Right ventricle myocardium inferior (tissue), 1 donor: ENCODE results near the gene RAB8A. TPM values are rescaled to one million over a fixed set of nuclear protein-coding genes. Genes with fewer than 3 reads are reported as not detected.
A peak's percentile ranks its signal among the peaks of the same experiment; 100 is the strongest.
"Not testable (repeated sequence)": the region's sequence is repeated elsewhere in the genome, so short reads cannot be mapped to it uniquely, and the experiment has no call there.

Source experiments
- ATAC-seq: fragments of 200-7000 bp; cut with Tn5 transposase; one replicate; pipeline ENCODE4 v1.9.1; 2020; ENCODE audit warnings: mild to moderate bottlenecking, moderate library complexity
- DNase-seq: peaks from one replicate; pipeline ENCODE4 v3.0.0; 2021; ENCODE audit errors: missing footprints
- intact Hi-C: fragments of 100-400 bp; cut with DNase I; formaldehyde crosslinking; loops from one replicate; pipeline ENCODE4 v1.11.0; 2022
- total RNA-seq: library from RNA; stranded (reverse); fragmentation: NEBNext Ultra II Directional; extraction: Animal tissue kit (Norgen Biotek cat#: 25700); gene quantifications from one replicate; pipeline ENCODE4 v1.2.1, GENCODE V29; 2021
- donor health status: DM: no; HTN: yes; CAD: no; lungs with severe emphysema.

Gene RAB8A
- total RNA-seq, 1 donor from 2014 or later = 25.6 TPM

DNA sequence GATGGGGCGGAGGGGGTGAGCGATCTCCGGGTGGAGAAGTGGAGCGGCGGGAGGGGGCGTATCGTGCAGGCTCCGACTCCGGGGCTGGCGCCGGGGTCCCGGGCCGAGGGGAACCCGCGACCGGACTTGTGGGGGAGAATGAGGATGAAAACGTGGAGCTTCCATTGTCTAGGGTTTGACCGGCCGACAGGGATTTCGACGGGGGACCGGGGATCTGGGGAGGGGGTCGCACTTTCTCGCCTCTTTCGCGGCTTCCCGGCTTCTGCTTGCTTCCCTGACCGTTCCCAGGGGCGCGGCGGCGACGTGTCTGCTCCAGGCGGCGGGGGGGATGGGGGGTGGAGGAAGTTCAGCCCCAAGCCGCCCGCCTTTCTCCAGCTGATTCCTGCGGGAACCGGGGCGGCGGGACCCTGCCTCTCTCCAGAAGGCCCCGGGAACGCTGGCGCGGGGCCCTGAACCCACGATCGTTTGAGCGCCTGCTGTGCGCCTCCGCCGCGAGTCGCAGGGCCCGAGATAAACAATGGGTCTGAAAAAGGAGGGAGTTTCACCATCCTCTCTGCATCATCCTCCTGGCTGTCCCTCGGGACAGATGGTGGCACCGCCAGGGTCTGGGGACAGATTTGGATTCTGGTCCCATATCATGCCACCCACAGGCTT, 34.6 kb upstream of the RAB8A start:
- intact Hi-C loops = loop anchor here (2.0 to 10.0 kb wide), 2 partner anchors 34 to 308 kb away; partner anchors contain the start of gene RAB8A
- peak; percentile 86 for DNase-seq
- ATAC-seq = no peak

DNA sequence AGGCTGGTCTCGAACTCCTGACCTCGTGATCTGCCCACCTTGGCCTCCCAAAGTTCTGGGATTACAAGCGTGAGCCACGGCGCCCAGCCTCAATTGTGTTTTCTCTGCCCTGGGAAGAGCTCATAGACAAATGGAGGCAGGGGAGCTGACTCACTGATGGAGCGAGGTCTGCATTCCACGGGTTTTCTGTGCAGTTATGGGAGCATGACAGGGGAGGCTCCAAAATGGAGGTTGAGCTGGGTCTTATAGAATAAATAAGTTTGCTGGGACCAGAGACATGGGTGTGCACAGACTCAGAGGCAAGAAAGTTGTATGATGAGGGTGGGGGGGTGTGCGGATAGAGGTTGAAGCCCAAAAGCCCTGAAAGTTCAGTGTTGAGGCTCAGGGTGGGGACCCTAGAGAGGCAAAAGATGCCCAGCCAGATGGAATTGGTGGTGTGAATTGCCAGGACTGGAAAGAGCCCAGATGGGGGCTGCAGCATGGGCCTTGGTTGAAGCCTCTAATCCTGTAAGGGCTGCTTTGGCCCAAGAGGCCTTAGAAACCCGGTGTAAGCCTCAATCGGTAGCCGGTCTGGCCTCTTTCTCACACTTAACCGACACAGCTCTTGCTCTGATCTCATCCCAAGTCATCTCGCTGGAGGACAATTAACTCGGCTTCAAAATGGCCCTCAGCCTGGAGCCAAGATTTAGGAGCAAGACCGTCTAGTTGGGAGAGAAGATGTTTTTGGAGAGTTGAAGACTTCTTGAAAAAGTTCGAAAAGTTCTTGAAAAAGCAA, 33.5 kb upstream of the RAB8A start:
- DNase-seq (no peak), ATAC-seq (peak; percentile 14)
- intact Hi-C loops = loop anchor here (2.0 to 10.0 kb wide), 2 partner anchors 33 to 307 kb away; partner anchors contain the start of gene RAB8A

DNA sequence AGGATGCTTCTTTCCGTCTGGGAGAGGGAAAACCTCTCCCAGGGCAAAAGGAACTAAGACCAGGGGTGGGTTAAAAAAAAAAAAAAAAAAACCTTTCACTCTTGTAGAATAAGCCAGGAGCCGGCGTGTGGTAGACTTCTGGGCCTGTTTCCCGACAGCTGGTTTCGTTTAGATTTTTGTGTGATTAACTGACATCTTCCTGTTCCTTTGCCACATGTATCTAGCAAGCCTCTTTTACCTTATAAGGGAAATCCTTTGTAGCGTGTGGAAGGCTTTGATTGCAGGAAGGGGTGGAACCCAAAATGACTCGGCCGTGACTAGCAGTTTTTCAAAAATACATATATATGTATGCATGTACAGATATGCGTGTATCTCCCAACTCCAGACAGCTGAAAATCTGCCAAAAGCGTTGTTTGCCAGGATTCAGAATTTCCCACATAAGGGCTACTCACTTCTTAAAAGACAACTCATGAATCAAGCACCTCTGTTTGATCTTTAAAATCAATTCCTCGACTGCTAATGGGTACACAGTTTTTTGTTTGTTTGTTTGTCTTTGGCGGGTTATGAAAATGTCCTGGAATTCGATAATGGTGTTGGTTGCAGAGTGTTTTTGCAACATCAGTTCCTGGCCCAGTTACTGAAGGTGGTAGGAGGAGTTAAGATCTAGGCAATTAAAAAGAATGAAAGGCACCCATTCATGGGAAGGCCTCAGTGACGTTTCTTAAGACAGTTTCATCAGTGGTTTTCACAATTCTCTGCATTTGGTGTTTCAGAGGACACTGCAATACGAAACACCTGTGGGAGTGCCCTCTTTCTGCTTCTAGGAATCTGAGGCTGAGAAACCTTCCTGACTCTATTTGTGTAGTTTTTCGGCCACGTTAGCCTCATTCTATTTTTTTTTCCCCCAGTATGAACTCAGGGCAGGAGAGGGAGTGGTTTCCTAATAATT, 32.7 kb upstream of the RAB8A start:
- ATAC-seq (peak; percentile 65), DNase-seq (peak; percentile 81)
- intact Hi-C loops = loop anchor here (10.0 kb wide), 1 partner anchor 306 kb away; no protein-coding TSS in a partner anchor

DNA sequence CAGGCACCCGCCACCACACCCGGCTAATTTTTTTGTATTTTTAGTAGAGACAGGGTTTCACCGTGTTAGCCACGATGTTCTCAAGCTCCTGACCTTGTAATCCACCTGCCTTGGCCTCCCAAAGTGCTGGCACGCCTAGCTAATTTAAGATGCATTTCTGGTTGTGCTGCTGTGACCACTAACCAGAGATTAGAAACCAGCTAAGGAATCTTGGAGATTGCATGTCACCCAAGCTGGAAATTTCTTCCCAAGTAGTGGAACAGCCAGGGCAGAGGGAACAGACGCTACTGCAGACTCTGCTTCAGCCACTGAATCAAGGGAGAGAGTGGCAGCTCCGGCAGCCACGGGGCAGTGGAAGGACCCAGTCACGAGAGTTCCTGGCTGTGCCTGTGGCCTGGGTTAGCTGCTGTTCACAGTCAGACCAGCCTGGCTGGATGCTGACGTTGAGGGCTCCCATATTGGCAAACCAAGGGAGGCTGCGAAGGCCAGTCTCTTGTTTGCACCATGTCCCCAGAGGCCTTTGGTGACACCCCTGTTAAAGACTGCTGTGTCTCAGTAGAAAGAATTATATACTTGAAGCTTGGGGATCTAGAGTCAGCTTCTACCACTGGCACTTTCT, 27.5 kb upstream of the RAB8A start:
- intact Hi-C loops = no loop called here
- DNase-seq (peak; percentile 11), ATAC-seq (no peak)

DNA sequence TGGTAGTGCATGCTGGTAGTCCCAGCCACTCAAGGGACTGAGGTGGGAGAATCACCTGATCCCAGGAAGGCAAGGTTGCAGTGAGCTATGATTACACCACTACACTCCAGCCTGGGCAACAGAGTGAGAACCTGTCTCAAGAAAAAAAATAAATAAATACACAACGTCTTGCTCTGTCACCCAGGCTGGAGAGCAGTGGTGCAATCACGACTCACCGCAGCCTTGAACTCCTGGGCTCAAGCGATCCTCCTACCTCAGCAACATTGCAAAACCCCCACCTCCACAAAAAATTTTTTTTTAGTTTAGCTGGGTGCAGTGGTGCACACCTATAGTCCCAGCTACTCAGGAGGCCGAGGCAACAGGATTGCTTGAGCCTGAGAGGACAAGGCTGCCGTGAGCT, 26.6 kb upstream of the RAB8A start:
- DNase-seq = peak; percentile 31
- ATAC-seq = no peak
- intact Hi-C loops = no loop called here

DNA sequence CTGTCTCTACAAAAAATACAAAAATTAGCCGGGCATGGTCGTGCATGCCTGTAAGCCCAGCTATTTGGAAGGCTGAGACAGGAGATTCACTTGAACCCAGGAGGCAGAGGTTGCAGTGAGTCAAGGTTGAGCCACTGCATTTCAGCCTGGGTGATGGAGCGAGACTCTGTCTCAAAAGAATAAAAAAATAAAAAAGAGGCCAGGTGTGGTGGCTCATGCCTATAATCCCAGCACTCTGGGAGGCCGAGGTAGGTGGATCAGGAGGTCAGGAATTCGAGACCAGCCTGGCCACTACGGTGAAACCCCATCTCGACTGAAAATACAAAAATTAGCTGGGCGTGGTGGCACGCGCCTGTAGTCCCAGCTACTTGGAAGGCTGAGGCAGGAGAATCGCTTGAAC, 24.3 kb upstream of the RAB8A start:
- intact Hi-C loops, ATAC-seq: not testable (repeated sequence)
- DNase-seq = peak; percentile 14

DNA sequence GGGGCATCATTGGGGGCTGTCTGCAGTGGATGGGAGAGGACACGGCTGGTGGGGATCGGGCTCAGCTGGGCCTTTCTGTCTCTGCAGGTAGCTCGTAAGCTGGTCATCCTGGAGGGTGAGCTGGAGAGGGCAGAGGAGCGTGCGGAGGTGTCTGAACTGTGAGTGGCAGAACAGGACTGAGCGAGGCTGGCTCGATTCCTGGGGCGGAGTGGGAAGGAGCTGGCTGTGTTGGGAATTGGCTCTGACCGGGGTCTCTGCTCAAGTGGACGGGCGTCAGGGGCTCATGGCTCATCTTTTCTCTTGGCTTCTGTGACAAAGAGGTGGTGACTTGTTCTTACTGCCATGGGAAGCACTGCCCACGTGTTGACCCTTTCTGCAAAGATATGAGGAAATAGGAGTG, 23.7 kb upstream of the RAB8A start:
- intact Hi-C loops = no loop called here
- ATAC-seq (no peak), DNase-seq (peak; percentile 58)

DNA sequence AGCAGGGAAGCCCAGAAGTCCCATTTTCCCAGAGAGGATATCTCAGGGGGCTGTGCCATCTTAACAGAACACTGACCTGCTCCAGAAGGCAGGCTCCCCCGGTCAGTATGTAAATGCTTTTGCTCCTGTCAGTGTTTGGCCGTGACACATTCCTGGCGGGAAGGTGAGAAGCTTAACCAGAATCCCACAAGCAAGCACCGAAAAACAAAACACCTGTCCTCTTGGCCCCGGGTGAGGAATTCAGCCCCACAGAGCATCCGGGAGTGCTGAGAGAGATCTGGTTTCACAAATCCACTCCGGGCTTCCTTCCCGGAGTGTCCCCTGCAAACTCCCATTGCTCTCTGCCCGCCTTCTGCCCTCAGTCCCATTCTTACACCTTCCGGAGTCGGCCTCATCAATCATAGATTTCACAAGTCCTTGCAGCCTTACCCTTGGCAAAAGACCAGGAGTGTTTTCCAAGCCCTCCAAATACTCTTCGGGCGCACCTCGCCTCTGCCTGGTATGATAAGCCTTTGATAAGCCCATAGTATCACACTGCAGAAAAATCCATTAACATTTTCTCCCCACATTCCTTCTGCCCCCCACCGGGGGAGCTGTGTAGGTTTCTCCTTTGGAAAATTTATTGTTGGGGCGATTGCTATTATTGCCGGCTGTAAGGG, 23.2 kb upstream of the RAB8A start:
- ATAC-seq (no peak), DNase-seq (peak; percentile 37)
- intact Hi-C loops = no loop called here

DNA sequence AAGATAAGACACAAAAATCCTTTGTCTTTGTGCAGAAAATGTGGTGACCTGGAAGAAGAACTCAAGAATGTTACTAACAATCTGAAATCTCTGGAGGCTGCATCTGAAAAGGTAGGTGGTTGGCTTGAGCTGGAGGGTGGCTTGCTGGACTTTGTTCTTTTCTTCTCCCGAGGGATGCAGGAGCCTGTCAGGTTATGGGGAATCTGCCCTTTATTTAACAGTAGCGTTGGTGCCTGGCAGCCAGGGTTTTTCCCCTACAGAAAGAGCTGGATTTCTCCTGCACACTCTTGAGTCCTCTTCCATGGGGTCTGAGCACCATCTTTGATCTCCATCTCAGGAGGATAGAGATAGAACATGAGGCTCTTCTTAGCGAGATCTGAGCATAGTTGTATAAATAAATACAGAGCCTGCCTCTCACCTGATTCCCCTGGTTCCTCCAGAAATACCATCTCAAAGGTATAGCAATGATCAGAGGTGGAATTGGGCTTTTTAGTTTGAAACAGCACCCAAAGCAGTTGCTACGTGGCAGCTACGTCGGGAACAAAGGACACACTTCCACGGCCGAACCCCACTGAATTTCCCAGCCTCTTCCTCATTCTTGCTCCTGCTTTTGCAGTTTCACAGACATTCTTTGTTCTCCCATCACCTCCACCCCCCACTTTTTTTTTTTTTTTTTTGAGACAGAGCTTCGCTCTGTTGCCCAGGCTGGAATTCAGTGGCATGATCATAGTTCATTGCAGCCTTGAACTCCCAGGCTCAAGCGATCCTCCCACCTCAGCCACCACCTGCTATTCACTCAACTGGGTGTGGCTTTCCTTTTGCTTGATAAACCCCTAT, 22.5 kb upstream of the RAB8A start:
- ATAC-seq (no peak), DNase-seq (peak; percentile 23)
- intact Hi-C loops = no loop called here

DNA sequence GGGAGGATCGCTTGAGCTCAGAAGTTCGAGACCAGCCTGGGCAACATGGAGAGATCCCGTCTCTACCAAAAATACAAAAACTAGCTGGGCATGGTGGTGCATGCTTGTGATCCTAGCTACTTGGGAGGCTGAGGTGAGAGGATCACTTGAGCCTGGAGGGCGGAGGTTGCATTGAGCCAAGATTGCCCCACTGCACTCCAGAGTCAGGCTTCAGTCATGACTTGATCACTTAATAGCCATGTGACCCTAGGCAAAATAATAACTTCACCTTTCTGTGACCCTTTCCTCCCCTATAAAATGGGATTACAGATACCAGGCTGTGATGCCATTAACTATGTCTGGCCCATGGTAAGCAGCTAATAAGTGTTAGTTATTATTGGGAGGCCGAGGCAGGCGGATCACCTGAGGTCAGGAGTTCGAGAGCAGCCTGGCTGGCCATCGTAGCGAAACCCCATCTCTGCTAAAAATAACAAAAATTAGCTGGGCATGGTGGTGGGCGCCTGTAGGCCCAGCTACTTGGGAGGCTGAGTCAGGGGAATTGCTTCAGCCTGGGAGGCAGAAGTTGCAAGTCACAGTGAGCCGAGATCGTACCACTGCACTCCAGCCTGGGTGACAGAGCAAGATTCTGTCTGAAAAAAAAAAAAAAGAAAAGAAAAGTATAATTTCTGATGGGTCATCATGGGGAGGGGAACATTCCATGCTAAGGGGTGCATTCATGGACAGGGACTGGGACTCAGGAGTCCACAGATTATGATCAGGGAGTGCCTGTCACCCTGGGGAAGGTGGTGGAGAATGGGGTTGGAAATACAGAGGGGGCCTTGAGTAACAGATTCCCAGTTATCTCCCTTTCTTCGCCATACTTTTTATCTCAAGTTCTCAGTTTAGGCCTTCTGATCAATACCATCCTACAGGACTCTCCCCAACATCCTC, 19.9 kb upstream of the RAB8A start:
- intact Hi-C loops = no loop called here
- ATAC-seq = no peak
- DNase-seq = no peak

DNA sequence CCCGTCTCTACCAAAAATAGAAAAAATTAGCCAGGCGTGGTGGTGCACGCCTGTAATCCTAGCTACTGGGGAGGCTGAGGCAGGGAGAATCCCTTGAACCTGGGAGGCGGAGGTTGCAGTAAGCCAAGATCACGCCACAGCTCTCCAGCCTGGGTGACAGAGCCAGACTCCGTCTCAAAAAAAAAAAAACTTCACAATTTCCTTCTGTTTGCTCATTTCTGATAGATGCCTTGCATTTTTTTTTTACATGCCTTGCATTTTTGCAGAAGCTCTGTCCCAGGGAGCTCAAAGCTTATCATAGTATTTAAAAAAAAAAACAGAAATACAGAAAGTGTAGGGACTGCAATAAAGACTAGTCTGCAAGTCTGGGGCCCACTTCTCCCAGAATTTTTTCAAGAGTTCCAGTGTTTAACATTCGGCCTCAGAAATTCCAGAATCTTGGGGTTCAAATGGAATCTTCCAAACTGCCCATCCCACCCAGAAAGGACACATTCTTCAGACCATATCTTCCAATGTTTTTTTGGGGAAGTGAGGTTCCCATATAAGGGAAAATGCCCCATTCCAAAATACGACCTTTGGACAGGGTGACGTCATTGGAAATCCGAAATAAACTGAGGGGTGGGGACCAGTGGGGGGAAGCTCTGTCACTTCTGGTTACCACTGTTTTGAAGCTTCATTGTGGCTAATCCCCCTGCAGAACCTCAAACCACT, 17.2 kb upstream of the RAB8A start:
- intact Hi-C loops = no loop called here
- DNase-seq = no peak
- ATAC-seq = no peak

DNA sequence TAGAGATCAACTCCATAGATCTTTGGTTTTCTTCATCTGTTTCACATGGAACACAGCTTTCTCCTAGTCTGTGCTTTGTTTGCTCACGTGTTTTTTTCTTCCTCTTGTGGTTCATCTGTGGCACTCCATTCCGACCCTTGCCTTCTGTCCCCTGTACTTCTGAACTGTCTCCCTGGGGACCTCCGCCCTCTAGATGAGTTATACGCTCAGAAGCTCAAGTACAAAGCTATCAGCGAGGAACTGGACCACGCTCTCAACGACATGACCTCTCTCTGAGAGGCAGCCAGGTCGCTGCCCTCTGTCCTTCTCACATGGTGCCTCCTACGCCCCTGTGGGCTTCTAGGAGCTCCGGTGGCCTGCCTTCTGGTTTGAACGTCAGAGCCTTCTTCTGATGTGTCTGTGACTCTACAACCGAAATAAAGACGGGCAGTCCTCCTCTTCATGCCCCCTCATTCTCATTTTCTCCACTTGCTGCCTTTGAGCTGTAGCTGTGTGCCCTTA, 16.6 kb upstream of the RAB8A start:
- DNase-seq (no peak), ATAC-seq (no peak)
- intact Hi-C loops = no loop called here

DNA sequence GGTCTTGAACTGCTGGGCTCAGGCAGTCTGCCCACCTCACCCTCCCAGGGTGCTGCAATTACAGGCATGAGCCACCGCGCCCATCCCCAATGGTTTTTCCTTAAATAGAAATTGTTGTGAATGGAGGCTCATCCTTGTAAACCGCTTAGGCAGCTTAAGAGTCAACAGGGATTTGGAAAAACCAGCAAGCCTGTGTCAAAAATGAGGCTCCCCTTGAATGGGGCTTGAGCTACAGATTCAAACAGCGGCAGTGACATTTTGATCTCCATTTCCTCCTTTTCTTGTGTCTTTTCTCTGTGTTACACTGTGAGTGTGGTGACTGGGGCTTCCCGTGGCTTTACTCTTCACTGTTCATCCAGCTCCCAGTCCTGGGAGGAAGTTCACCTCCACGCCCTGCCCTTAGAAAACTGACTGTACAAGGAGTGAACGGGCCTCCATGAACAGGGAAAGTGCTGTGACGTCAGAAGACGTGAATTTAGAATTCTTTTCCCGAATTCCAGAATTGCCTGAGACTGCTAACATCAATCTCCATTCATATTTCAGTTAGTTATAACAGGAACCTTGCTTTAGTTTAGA, 15.3 kb upstream of the RAB8A start:
- intact Hi-C loops = no loop called here
- no peak for ATAC-seq
- no peak for DNase-seq

DNA sequence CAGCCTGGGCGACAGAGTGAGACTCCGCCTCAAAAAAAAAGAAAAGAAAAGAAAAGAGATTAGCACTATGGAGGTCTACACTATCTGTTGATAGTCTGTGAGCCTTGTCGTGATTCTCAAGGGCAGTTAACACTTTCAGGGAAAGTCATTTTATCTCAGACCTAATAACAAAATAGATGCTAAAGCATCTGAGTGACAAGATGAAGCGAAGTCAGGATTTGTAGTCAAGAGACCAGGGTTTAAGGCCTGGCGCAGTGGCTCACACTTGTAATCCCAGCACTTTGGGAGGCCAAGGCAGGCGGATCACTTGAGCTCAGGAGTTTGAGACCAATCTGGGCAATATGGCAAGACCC, 13.3 kb upstream of the RAB8A start:
- no peak for DNase-seq
- intact Hi-C loops = no loop called here
- ATAC-seq = no peak

DNA sequence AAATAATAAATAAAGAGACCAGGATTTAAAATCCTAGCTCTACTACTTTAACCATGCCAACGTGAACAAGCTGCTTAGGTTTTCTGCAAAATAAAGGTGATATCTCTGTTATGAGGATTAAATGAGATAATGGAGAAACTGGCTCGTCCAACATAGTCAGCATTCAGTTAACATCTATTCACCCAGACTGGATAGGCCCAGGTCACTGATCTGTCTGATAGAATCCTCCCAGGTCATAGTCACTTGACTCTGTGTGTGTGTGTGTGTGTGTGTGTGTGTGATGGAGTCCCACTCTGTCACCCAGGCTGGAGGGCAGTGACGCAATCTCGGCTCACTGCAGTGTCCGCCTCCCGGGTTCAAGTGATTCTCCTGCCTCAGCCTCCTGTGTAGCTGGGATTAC, 12.9 kb upstream of the RAB8A start:
- DNase-seq (no peak), ATAC-seq (no peak)
- intact Hi-C loops = no loop called here
